Esophagus (tissue), 2 donors: ENCODE data around the gene AGL. TPM values are rescaled to one million over a fixed set of nuclear protein-coding genes. Genes with fewer than 3 reads are reported as not detected.
"Not testable (repeated sequence)": the region's sequence is repeated elsewhere in the genome, so short reads cannot be mapped to it uniquely, and the experiment has no call there.

Experiments
- H3K27ac ChIP-seq, 2 donors: one replicate each; pipeline ENCODE4 v1.5.1; 2013; ENCODE audit warnings: low read depth in 2 of 2, mild to moderate bottlenecking in 2 of 2, inconsistent platforms in 1 of 2, low read length in 1 of 2, moderate library complexity in 1 of 2
- H3K27me3 ChIP-seq, 2 donors: one replicate each; pipeline ENCODE4 v1.6.1; 2013; ENCODE audit warnings: low read length in 2 of 2, control low read depth in 1 of 2, mild to moderate bottlenecking in 1 of 2; ENCODE audit not compliant: insufficient read depth in 2 of 2, control insufficient read depth in 1 of 2
- H3K36me3 ChIP-seq, 2 donors: one replicate each; pipeline ENCODE4 v1.6.1; 2013; ENCODE audit warnings: low read length in 1 of 2; ENCODE audit not compliant: control insufficient read depth in 2 of 2, insufficient read depth in 2 of 2
- H3K4me1 ChIP-seq, 2 donors: one replicate each; pipeline ENCODE4 v1.6.1; 2013; ENCODE audit warnings: low read length in 1 of 2; ENCODE audit not compliant: control insufficient read depth in 2 of 2, insufficient read depth in 2 of 2
- H3K4me3 ChIP-seq, 2 donors: one replicate each; pipeline ENCODE4 v1.5.1; 2013; ENCODE audit warnings: low read length in 2 of 2, mild to moderate bottlenecking in 2 of 2, low read depth in 1 of 2, moderate library complexity in 1 of 2
- H3K9me3 ChIP-seq, 2 donors: one replicate each; pipeline ENCODE4 v1.6.1; 2013; ENCODE audit warnings: mild to moderate bottlenecking in 2 of 2, low read depth in 1 of 2, low read length in 1 of 2, moderate library complexity in 1 of 2; ENCODE audit not compliant: control insufficient read depth in 2 of 2, insufficient read depth in 1 of 2
- WGBS, 2 donors: extraction: QIAGEN DNeasy Blood & Tissue Kit; methylation state at CpG; one replicate each; pipeline ENCODE4 v1.1.7; 2013; 5-methylcytosine and 5-hydroxymethylcytosine counted together
- polyA plus RNA-seq, 2 donors: library from polyadenylated mRNA; stranded (reverse); fragments of 200-250 nt; gene quantifications; one replicate each; pipeline ENCODE4 v1.2.3, GENCODE V29; 2013
- donor health status: healthy with polysubstance abuse.
- donor health status: Bipolar disorder and iron deficiency.

AGL gene
- polyA plus RNA-seq, 2 donors, result 7.2 to 8.9 TPM

DNA sequence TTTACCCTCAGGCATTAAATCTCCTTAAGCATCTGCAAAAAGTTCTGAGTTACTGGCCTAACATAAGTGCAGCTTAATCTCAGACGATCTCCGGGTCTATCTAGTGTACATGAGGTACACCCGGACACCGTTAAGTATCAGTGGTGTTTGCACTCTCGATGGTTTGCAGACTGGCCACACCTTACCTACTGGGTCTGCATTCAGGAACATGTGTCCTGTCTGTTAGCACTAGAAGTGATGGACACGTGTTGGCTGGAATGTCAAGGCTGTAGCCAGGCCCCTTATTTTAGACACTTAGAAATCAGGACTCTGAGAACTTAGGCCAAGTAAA, 783 bp upstream of the AGL start:
- Histone ChIP-seq H3K4me1 (no peaks in the 10 kb centered on the region), H3K9me3 (no peaks in the 10 kb centered on the region), H3K27me3 (no peaks in the 10 kb centered on the region), H3K36me3 (no peaks in the 10 kb centered on the region), H3K27ac (peak overlapping the region; percentile 90 to 93), H3K4me3 (peak overlapping the region; percentile 81 to 85)
- 60 to 71% methylated on average over 6 of the region's 6 CpGs for WGBS, 2 donors

DNA sequence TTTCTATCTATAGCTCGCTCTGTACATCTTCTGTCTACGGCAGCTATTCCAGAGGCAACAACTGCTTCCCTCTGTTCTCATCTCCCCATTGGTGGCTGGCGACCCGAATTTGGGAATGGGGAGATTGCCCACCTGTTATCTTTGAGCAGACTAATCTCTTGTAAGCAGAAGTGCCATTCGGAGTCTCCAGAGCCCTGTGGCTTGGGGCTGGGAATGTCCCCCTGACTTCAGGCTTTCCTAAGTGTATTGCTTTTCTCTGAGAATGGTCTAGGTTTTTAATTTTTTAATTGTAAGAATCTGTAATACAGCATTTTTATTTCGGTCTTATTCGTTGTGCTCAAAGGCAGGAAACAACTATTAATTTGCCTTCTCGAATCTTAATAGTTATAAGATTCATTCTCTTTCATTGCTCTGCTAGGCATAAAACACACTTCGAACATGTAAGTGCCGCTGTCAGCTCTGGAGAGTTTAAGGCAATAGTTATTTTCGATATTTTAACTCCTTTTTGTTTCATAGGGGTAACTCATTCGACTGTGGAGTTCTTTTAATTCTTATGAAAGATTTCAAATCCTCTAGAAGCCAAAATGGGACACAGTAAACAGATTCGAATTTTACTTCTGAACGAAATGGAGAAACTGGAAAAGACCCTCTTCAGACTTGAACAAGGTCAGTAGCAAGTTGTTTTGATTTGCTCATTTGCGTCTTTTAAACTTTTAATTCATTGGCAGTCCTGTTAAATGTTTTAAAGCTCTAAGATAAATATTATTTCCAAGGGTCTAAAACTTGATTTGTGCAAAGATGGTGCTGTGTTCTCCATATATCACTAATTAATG, 514 bp downstream of the AGL start:
- Histone ChIP-seq H3K4me1 (no peaks in the 10 kb centered on the region), H3K27me3 (no peaks in the 10 kb centered on the region), H3K36me3 (no peaks in the 10 kb centered on the region), H3K27ac (peak overlapping the region; percentile 90 to 93), H3K4me3 (peak overlapping the region; percentile 81 to 85), H3K9me3 (no peaks in the 10 kb centered on the region)
- 7 to 8% methylated on average over 15 of the region's 15 CpGs for WGBS, 2 donors

DNA sequence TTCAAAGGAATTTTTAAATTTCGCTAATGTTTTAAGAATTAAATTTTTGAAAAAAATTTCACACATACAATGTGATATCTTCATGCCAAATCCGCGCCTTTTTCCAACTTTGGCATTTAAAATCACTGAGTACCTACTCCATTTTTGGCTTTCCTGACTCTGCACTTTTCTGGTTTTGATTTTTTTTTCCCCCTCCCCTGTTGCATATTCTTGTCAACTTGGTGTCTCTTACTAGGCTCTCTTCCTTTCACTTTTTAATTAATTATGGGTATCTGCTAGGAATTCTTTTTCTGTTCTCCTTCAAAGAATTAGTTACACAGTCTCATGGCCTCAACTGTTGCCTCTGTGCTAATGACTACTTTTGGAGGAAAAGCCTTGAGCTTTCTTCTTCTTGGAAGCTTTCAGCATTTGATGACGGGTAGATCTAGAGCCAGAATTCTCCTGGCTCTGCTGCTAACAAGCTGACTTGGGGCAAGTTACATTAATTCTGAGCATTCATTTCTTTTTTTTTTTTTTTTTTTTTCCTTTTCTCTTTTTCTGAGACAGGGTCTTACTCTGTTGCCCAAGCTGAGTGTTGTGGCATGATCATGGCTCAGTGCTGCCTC, 1.8 kb downstream of the AGL start:
- 63 to 84% methylated on average over 4 of the region's 4 CpGs for WGBS, 2 donors
- H3K27ac ChIP-seq, result no peak overlapping the region

DNA sequence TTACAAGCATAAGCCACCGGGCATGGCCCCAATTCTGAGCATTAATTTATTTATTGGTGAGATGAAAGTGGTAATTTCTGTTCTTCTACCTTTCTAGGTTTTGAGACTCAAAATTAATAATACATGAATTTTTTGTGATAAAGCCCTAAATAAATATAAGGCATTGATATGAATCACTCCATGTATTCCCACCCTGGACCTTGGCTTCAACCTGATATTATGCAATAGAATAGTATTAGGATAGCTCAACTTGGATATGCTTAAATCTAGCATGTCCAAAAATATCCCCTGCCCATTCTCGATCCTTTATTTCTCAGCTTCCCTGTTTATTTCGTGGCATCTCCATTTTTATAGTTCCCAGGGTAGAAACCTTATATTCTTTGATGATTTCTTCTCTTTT, 2.5 kb downstream of the AGL start:
- H3K27ac ChIP-seq, result no peak overlapping the region
- H3K4me3 ChIP-seq, result no peak overlapping the region
- H3K36me3 ChIP-seq, result no peaks in the 10 kb centered on the region
- 56 to 80% methylated on average over 3 of the region's 3 CpGs for WGBS, 2 donors
- no peaks in the 10 kb centered on the region for H3K9me3 ChIP-seq
- no peaks in the 10 kb centered on the region for H3K4me1 ChIP-seq
- H3K27me3 ChIP-seq, result no peaks in the 10 kb centered on the region

More for the DNA sequence above, 1.8 kb downstream of the AGL start:
- Histone ChIP-seq H3K4me1 (no peaks in the 10 kb centered on the region), H3K36me3 (no peaks in the 10 kb centered on the region), H3K27me3 (no peaks in the 10 kb centered on the region), H3K9me3 (no peaks in the 10 kb centered on the region), H3K4me3 (peak overlapping the region in 1 of 2 donors; percentile 7)

DNA sequence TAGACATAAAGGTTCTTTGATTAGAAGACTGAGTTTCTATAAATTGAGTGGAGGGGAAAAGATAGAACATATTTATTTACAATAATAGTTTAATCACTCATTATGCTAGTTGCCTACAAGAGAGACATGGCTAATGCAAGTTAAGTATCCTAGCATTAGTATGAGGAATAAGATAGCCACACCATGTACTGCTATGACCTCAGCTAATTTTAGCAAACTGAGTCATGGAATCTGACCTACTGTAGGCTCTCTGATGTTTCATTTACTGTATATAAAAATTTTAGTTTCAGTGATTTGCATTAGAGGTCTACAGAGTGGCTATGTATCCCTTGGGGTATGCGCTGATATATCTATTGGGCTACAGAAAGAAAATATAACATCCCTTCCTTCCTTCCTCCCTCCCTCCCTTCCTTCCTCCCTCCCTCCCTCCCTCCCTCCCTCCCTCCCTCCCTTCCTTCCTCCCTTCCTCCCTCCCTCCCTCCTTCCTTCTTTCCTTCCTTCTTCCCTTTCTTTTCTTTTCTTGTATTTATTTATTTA, 5.8 kb downstream of the AGL start:
- no peaks in the 10 kb centered on the region for H3K27me3 ChIP-seq
- H3K27ac ChIP-seq, result no peak overlapping the region
- no peak overlapping the region for H3K4me3 ChIP-seq
- WGBS, 2 donors, result 97 to 100% methylated on average over 1 of the region's 1 CpG
- no peaks in the 10 kb centered on the region for H3K9me3 ChIP-seq
- peaks cover 0 to 2% of the 10 kb centered on the region in 2 donors for H3K36me3 ChIP-seq
- H3K4me1 ChIP-seq, result no peaks in the 10 kb centered on the region

DNA sequence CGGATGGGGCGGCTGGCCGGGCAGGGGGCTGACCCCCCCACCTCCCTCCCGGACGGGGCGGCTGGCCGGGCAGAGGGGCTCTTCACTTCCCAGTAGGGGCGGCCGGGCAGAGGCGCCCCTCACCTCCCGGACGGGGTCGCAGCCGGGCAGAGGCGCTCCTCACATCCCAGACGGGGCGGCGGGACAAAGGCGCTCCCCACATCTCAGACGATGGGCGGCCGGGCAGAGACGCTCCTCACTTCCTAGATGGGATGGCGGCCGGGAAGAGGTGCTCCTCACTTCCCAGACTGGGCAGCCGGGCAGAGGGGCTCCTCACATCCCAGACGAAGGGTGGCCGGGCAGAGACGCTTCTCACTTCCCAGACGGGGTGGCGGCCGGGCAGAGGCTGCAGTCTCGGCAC, 6.9 kb downstream of the AGL start:
- 85 to 93% methylated on average over 9 to 28 of the region's 33 CpGs for WGBS, 2 donors
- not testable (repeated sequence) for H3K27me3 ChIP-seq, H3K27ac ChIP-seq, H3K36me3 ChIP-seq, H3K4me1 ChIP-seq, H3K4me3 ChIP-seq, H3K9me3 ChIP-seq

DNA sequence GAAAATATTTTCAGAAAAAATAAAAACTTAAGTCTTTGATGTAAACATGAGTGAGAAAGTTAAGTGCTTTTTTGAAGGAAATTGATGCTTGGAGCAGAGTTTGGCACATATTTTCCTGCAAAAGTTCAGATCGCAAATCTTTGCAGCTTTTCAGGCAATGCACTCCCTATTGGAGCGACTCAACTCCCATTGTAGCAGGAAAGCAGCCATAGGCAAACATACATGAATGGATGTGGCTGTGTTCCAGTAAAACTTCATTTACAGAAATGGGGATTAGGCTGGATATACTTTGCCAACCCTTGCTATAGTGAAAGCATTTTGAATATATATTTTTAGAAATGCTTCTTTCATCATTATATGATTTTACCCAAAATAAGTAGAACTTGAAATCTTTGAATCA, 8.1 kb downstream of the AGL start:
- Histone ChIP-seq H3K4me1 (no peaks in the 10 kb centered on the region), H3K27ac (no peak overlapping the region), H3K4me3 (no peak overlapping the region), H3K9me3 (no peaks in the 10 kb centered on the region), H3K36me3 (peaks cover 0 to 2% of the 10 kb centered on the region in 2 donors), H3K27me3 (no peaks in the 10 kb centered on the region)
- 37 to 51% methylated on average over 2 of the region's 2 CpGs for WGBS, 2 donors

DNA sequence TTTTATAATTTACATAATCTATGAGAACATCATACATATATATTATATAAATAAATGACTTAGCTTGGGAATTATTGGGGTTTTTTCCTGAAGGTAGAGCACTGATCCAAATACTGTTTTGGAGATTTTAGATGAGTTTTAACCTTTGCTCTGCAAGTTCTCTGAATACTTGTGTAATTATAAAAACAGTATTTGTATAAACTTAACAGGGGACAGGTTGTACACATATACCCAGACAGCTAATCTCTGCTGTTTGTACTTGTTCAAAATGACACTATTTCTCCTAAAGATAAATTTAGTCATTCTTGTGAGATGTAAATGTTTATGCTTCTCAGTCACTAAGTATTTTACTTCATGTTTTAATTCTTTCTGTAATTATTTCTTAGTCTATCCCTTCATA, 8.7 kb downstream of the AGL start:
- Histone ChIP-seq H3K27ac (no peak overlapping the region), H3K9me3 (no peaks in the 10 kb centered on the region), H3K27me3 (no peaks in the 10 kb centered on the region), H3K4me1 (no peaks in the 10 kb centered on the region), H3K4me3 (no peak overlapping the region), H3K36me3 (peaks cover 0 to 2% of the 10 kb centered on the region in 2 donors)

DNA sequence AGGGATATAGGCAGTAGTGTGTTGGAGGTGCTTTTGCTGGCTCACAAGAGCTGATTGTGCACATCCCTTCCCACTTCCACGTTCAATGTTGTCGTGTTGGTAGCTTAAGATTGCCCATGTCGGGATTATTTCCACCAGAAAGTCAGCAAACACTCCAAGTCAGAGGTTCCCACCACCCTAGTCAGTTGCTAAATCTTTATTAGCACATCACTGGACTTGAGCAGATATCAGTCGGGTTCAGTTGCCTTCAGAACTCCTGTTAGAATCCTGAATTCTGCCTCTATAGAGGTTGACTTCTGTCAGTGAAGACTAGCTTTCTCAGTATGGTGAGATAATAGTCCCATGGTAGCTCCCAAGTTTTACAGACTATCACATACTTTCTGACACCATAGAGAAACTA, 10.5 kb downstream of the AGL start:
- H3K27me3 ChIP-seq, result no peaks in the 10 kb centered on the region
- peaks cover 0 to 4% of the 10 kb centered on the region in 2 donors for H3K36me3 ChIP-seq
- 90 to 94% methylated on average over 4 of the region's 4 CpGs for WGBS, 2 donors
- H3K27ac ChIP-seq, result peak overlapping the region in 1 of 2 donors; percentile 31
- H3K4me3 ChIP-seq, result no peak overlapping the region
- H3K9me3 ChIP-seq, result no peaks in the 10 kb centered on the region
- H3K4me1 ChIP-seq, result no peaks in the 10 kb centered on the region

DNA sequence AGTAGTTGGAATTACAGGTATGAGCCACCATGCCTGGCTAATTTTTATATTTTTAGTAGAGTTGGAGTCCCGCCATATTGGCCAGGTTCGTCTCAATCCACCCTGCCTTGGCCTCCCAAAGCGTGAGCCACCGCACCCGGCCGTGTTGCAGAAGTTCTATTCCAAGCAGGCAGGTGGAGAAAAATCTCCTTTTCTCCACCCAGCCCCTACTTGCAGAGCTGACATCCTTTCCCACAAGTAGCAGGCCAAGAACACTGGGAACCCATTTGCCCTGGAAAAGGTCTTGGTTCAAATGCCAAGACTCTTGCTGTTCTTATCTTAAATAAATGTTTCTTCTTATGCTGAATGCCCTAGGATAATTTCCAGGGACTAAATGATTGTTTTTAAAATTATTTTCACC, 17.5 kb downstream of the AGL start:
- Histone ChIP-seq H3K4me3 (no peak overlapping the region), H3K27me3 (no peaks in the 10 kb centered on the region), H3K4me1 (no peaks in the 10 kb centered on the region), H3K9me3 (no peaks in the 10 kb centered on the region), H3K27ac (no peak overlapping the region), H3K36me3 (peaks cover 0 to 2% of the 10 kb centered on the region in 2 donors)
- WGBS, 2 donors, result 92% methylated on average over 6 of the region's 6 CpGs
